ENCODE data around the gene METAP1D. TPM values are rescaled to one million over a fixed set of nuclear protein-coding genes. Genes with fewer than 3 reads are reported as not detected.

The METAP1D gene
- total RNA-seq, 1 experiment from 2014 or later, result 10.4 TPM

- Histone ChIP-seq H3K27me3 (replicated peaks; ENCODE audit: control insufficient read depth, insufficient read depth, low read length) (0 out of 2 replicates have a peak, but pooled peaks cover 2% of the 10 kb centered on the region), H3K4me3 (ENCODE audit: low read depth, low read length) (peak overlapping the region; percentile 49), H3K9me3 (no peaks in the 10 kb centered on the region), H3K36me3 (ENCODE audit: control insufficient read depth, insufficient read depth, low read length) (no peaks in the 10 kb centered on the region), H3K4me1 (peaks cover 16% of the 10 kb centered on the region)
- no TSS peak for BruUV-seq (replicated peaks)
- Mint-ChIP-seq H3K27ac (ENCODE audit: unreplicated experiment) (peak overlapping the region; percentile 8), H3K4me3 (ENCODE audit: unreplicated experiment) (peak overlapping the region; percentile 70), H3K36me3 (ENCODE audit: insufficient read depth, unreplicated experiment) (peaks cover 27% of the 10 kb centered on the region), H3K27me3 (ENCODE audit: insufficient read depth, unreplicated experiment) (peaks cover 7% of the 10 kb centered on the region), H3K4me1 (ENCODE audit: low read depth, unreplicated experiment) (peaks cover 18% of the 10 kb centered on the region), H3K9me3 (ENCODE audit: unreplicated experiment) (no peaks in the 10 kb centered on the region)
- POLR2A ChIA-PET, result interaction anchor here (1.3 to 1.8 kb wide), 2 partner anchors 14 to 176 kb away, joined by 6 to 13 read pairs; partner anchors contain the start of genes DLX1 and HAT1
- peak; percentile 83 to 90 for DNase-seq
- intact Hi-C loops (cut with micrococcal nuclease; ENCODE audit: unreplicated experiment), result no loop called here
- CTCF ChIA-PET, result interaction anchor here (0.5 to 2.0 kb wide), 5 partner anchors 12 to 381 kb away, joined by 3 to 11 read pairs (median 3); partner anchors contain the start of gene DLX1
- TF ChIP-seq CTCF (IDR thresholded peaks at IDR 0.05; ENCODE audit: insufficient read depth in 1 of 2, low read depth in 1 of 2, low read length in 1 of 2, severe bottlenecking in 1 of 2, unreplicated experiment in 1 of 2), result no peak
Observed at GRCh38 chr2:172098650-172099471, 99.1 kb downstream of the METAP1D start.

- peaks cover 30% of the 10 kb centered on the region for H3K36me3 Mint-ChIP-seq (ENCODE audit: insufficient read depth, unreplicated experiment)
- peaks cover 20% of the 10 kb centered on the region for H3K4me1 Mint-ChIP-seq (ENCODE audit: low read depth, unreplicated experiment)
- peaks cover 5% of the 10 kb centered on the region for H3K27me3 Mint-ChIP-seq (ENCODE audit: insufficient read depth, unreplicated experiment)
- Histone ChIP-seq H3K4me3 (ENCODE audit: low read depth, low read length) (peak overlapping the region; percentile 49), H3K27me3 (replicated peaks; ENCODE audit: control insufficient read depth, insufficient read depth, low read length) (0 out of 2 replicates have a peak, but pooled peaks cover 2% of the 10 kb centered on the region), H3K36me3 (ENCODE audit: control insufficient read depth, insufficient read depth, low read length) (no peaks in the 10 kb centered on the region), H3K9me3 (no peaks in the 10 kb centered on the region), H3K4me1 (peaks cover 16% of the 10 kb centered on the region)
- DNase-seq, result no peak
- no peaks in the 10 kb centered on the region for H3K9me3 Mint-ChIP-seq (ENCODE audit: unreplicated experiment)
- TF ChIP-seq CTCF (IDR thresholded peaks at IDR 0.05; ENCODE audit: insufficient read depth in 1 of 2, low read depth in 1 of 2, low read length in 1 of 2, severe bottlenecking in 1 of 2, unreplicated experiment in 1 of 2), result no peak
- POLR2A ChIA-PET, result interaction anchor here (1.3 to 1.8 kb wide), 2 partner anchors 14 to 177 kb away, joined by 6 to 13 read pairs; partner anchors contain the start of genes DLX1 and HAT1
- CTCF ChIA-PET, result interaction anchor here (0.5 to 2.0 kb wide), 5 partner anchors 13 to 382 kb away, joined by 3 to 11 read pairs (median 3); partner anchors contain the start of gene DLX1
- no peak overlapping the region for H3K27ac Mint-ChIP-seq (ENCODE audit: unreplicated experiment)
- intact Hi-C loops (cut with micrococcal nuclease; ENCODE audit: unreplicated experiment), result loop anchor here (5.0 kb wide), 2 partner anchors 207 to 412 kb away; partner anchors contain the start of genes DYNC1I2 and SLC25A12
- peak overlapping the region; percentile 70 for H3K4me3 Mint-ChIP-seq (ENCODE audit: unreplicated experiment)
- no TSS peak for BruUV-seq (replicated peaks)
Observed at GRCh38 chr2:172099472-172100079, 99.8 kb downstream of the METAP1D start.
